ENCODE data around the gene EPS15.

DNA sequence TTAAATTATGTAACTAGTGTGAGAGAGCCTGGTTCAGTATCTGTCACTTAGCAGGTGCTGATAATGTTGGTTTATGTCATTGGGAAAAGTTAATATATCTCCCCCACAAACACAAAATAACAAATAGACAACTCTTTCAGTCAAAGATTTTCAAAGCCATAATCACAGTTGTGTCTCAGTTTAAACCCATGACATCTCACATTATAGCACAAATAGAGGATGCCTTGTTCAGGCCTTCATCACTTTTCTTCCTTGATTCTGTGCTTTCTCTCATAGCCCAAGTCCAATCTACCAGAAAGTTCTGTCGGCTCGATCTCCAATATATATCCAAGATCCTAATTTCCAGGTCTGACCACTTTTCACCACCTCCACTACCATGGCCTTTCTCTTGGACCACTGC lies 6.2 kb upstream of the EPS15 start:
- TF ChIP-seq, protein P1, sequence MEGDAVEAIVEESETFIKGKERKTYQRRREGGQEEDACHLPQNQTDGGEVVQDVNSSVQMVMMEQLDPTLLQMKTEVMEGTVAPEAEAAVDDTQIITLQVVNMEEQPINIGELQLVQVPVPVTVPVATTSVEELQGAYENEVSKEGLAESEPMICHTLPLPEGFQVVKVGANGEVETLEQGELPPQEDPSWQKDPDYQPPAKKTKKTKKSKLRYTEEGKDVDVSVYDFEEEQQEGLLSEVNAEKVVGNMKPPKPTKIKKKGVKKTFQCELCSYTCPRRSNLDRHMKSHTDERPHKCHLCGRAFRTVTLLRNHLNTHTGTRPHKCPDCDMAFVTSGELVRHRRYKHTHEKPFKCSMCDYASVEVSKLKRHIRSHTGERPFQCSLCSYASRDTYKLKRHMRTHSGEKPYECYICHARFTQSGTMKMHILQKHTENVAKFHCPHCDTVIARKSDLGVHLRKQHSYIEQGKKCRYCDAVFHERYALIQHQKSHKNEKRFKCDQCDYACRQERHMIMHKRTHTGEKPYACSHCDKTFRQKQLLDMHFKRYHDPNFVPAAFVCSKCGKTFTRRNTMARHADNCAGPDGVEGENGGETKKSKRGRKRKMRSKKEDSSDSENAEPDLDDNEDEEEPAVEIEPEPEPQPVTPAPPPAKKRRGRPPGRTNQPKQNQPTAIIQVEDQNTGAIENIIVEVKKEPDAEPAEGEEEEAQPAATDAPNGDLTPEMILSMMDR (IDR thresholded peaks at IDR 0.05; ENCODE audit: low read length) = no peak
- no peak for TF ChIP-seq EZH2 (IDR thresholded peaks at IDR 0.05; ENCODE audit: borderline replicate concordance, low read length)
